GM10266 (cell line): Measurements from ENCODE around the gene THPO.

Source experiments
- DNase-seq: peaks from one replicate; pipeline ENCODE4 v3.0.0; 2012; ENCODE audit errors: extremely low spot score
- CTCF ChIP-seq: IDR thresholded peaks from 2 replicates; pipeline ENCODE4 v1.5.1; 2012; ENCODE audit warnings: mild to moderate bottlenecking, low read depth; ENCODE audit not compliant: control insufficient read depth, insufficient read depth; ENCODE audit errors: missing control alignments

The THPO gene

DNA sequence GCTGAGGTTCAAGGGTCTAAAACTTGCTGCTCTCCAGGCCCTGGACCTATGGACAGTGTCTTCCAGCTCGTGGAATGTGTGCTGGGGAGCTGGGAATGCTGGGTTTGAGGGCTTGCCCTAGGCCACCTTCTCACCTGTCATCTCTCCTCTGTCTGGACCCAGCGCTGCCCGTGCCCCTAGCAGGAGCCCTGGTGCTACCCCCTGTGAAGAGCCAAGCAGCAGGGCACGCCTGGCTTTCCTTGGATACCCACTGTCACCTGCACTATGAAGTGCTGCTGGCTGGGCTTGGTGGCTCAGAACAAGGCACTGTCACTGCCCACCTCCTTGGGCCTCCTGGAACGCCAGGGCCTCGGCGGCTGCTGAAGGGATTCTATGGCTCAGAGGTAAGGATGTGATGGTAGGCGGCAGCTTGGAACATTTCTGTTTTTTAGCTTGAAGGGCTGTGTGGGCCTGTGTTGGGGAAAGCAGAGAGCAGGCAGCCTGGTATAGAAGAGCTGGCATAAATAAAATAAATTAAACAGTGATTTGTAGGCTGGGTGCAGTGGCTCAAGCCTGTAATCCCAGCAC is 6.9 kb upstream of the THPO start:
- TF ChIP-seq CTCF, result no peak
- no peak for DNase-seq

GRCh38 chr3:184384342-184384741 is 6.3 kb upstream of the THPO start:
- no peak for TF ChIP-seq CTCF
- no peak for DNase-seq

DNA sequence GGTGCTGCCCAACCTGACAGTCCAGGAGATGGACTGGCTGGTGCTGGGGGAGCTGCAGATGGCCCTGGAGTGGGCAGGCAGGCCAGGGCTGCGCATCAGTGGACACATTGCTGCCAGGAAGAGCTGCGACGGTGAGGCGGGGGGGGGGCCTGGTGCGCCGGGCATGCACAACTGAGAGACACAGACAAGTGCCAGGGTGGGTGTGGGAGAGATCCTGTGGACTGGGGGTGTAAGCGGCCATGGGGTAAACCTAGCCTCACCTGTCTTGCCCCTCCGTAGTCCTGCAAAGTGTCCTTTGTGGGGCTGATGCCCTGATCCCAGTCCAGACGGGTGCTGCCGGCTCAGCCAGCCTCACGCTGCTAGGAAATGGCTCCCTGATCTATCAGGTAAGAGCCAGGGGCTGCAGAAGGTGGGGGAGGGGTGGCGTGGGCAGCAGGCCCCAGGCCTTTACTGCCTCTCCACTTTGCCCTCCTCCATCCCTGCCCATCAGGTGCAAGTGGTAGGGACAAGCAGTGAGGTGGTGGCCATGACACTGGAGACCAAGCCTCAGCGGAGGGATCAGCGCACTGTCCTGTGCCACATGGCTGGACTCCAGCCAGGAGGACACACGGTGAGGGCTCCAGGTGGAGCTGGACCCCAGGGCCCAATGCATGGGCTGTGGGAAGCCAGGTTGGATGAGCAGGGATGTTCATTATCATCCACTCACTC is 5.2 kb upstream of the THPO start:
- no peak for DNase-seq

GRCh38 chr3:184382326-184383032 is 4.5 kb upstream of the THPO start:
- TF ChIP-seq CTCF, result no peak
- no peak for DNase-seq

More for the DNA sequence above, 5.2 kb upstream of the THPO start:
- TF ChIP-seq CTCF, result no peak

DNA sequence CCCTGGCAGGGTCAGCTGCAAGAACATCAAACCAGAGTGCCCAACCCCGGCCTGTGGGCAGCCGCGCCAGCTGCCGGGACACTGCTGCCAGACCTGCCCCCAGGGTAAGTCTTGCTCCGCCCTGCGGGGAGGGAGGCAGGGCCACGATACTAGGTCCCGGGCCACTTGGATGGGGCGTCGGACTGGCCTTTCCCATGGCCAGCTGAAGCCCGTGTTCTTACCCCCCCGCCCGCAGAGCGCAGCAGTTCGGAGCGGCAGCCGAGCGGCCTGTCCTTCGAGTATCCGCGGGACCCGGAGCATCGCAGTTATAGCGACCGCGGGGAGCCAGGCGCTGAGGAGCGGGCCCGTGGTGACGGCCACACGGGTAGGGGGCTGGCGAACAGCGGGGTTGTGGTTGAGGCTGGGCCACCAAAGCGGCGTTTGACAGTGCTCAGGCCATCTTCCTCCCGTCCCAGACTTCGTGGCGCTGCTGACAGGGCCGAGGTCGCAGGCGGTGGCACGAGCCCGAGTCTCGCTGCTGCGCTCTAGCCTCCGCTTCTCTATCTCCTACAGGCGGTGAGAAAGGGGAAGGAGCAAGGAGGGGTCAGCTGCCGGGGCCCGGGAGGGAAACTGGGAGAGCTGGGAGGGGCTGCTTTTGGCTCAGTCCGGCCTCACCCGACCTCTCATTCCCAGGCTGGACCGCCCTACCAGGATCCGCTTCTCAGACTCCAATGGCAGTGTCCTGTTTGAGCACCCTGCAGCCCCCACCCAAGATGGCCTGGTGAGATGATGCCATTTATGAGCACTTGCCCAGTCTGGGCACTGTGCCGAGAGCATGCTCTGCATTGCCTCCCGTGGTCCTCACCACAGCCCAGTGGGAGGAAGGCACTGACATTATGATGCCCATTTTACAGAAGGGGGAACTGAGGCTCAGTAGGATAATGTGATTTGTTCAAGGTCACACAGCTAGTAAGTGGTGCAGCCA is 3.5 kb upstream of the THPO start:
- DNase-seq, result no peak
- TF ChIP-seq CTCF, result no peak

DNA sequence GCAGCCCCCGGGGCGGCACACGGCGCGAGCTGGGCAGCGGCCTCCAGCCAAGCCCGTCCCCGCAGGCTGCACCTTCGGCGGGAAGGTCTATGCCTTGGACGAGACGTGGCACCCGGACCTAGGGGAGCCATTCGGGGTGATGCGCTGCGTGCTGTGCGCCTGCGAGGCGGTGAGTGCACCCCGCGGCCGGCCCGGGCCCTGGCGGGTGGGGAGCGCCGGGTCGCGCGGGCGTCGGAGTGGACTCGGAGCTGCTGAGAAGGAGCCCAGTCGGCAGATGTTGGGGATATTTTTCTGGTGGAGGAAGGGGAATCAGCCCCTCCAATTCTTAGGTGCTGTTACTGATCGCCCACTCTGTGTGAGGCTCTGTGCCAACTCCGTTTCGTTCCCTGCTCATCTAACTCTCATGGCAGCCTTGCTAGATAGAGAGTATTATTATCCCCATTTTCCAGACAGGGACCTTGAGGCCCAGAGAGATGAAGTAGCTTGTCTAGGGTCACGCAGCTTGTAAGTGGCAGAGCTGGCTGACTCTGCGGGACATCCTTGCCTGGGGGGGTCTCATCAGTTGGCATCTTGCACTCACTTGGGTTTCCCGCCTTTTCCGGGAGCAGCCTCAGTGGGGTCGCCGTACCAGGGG is 2.7 kb upstream of the THPO start:
- peak; percentile 70 for DNase-seq

More for the DNA sequence above, 2.7 kb upstream of the THPO start:
- no peak for TF ChIP-seq CTCF
